ENCODE results near the gene RNF151.

The RNF151 gene

GRCh38 chr16:1964506-1965395, 1.9 kb upstream of the RNF151 start, which contains the start of gene RPS2:
TSS of gene RPS2 (minus strand) at chr16:1964826. CDS start at chr16:1964625, 201 bp downstream.
- Histone ChIP-seq H2AFZ (ENCODE audit: low read length) (peak within 1 kb of the TSS; percentile 64), H3K9ac (ENCODE audit: low read length) (peak within 1 kb of the TSS; percentile 94), H3K4me3 (ENCODE audit: low read length) (peak within 1 kb of the TSS; percentile 80), H3K27me3 (replicated peaks; ENCODE audit: insufficient read depth, low read length) (no peaks in the 10 kb centered on the region), H3F3A (ENCODE audit: insufficient read depth, low read length) (peaks cover 40% of the 10 kb centered on the region), H4K20me1 (ENCODE audit: insufficient read depth, low read length) (no peaks in the 10 kb centered on the region), H3K4me2 (ENCODE audit: low read depth, low read length) (peak within 1 kb of the TSS; percentile 93), H3K79me2 (ENCODE audit: low read length) (peaks cover 38% of the 10 kb centered on the region), H3K36me3 (replicated peaks; ENCODE audit: insufficient read depth, low read length) (peaks cover 17% of the 10 kb centered on the region), H3K9me2 (replicated peaks; ENCODE audit: insufficient read depth, low read length) (no peaks in the 10 kb centered on the region), H3K4me1 (ENCODE audit: low read length) (peaks cover 12% of the 10 kb centered on the region), H3K27ac (ENCODE audit: low read length) (peak within 1 kb of the TSS; percentile 69; the same call in 1 of the 2 replicates), H3K9me3 (replicated peaks; ENCODE audit: insufficient read depth, low read length) (no peaks in the 10 kb centered on the region)
- no peak for TF ChIP-seq EZH2 (optimal IDR thresholded peaks at IDR 0.05; ENCODE audit: low read depth, low read length)
- TF ChIP-seq, protein P1, sequence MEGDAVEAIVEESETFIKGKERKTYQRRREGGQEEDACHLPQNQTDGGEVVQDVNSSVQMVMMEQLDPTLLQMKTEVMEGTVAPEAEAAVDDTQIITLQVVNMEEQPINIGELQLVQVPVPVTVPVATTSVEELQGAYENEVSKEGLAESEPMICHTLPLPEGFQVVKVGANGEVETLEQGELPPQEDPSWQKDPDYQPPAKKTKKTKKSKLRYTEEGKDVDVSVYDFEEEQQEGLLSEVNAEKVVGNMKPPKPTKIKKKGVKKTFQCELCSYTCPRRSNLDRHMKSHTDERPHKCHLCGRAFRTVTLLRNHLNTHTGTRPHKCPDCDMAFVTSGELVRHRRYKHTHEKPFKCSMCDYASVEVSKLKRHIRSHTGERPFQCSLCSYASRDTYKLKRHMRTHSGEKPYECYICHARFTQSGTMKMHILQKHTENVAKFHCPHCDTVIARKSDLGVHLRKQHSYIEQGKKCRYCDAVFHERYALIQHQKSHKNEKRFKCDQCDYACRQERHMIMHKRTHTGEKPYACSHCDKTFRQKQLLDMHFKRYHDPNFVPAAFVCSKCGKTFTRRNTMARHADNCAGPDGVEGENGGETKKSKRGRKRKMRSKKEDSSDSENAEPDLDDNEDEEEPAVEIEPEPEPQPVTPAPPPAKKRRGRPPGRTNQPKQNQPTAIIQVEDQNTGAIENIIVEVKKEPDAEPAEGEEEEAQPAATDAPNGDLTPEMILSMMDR (IDR thresholded peaks at IDR 0.05; ENCODE audit: low read length): no peak
- no peak for TF ChIP-seq EZH2phosphoT487 (IDR thresholded peaks at IDR 0.05; ENCODE audit: low read length)
- peak; percentile 98 for DNase-seq

DNA sequence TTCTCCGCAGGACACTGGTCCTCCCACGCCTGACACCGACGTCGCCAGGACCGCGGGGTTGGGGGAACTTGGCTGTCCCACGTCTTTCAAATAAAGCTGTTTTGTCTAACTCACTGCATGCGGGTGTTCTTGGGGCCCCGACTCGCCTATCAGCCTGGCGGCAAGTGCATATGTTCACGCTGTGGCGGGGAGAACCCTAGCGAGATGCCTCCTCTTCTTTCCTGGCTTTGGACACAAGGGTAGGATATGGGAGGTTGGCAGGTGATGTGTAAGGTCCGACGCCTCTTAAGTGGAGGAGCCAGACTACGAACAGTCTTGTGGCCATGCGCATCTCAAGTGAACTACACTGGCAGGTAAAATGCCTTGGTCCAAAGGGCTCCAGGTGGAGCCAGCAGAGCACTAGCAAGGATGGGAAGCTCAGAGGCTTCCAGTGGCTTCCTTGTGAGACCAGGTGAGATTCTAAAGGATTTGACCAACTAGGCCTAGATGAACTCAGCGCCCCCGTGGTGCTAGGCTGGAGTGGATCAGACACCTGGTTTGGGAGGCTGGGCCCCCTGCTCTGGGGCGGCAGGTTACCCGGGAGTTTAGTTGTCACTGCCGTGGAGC, 1.2 kb upstream of the RNF151 start:
- Histone ChIP-seq H3F3A (ENCODE audit: insufficient read depth, low read length) (peaks cover 37% of the 10 kb centered on the region), H3K79me2 (ENCODE audit: low read length) (peaks cover 31% of the 10 kb centered on the region), H2AFZ (ENCODE audit: low read length) (peak overlapping the region; percentile 64; the same call in 1 of the 2 replicates), H3K9me3 (replicated peaks; ENCODE audit: insufficient read depth, low read length) (no peaks in the 10 kb centered on the region), H3K4me3 (ENCODE audit: low read length) (peak overlapping the region; percentile 80), H3K9me2 (replicated peaks; ENCODE audit: insufficient read depth, low read length) (no peaks in the 10 kb centered on the region), H3K27me3 (replicated peaks; ENCODE audit: insufficient read depth, low read length) (no peaks in the 10 kb centered on the region), H3K9ac (ENCODE audit: low read length) (peak overlapping the region; percentile 94), H4K20me1 (ENCODE audit: insufficient read depth, low read length) (no peaks in the 10 kb centered on the region), H3K36me3 (replicated peaks; ENCODE audit: insufficient read depth, low read length) (peaks cover 17% of the 10 kb centered on the region), H3K4me2 (ENCODE audit: low read depth, low read length) (peak overlapping the region; percentile 93), H3K27ac (ENCODE audit: low read length) (peak overlapping the region; percentile 52; the same call in 1 of the 2 replicates), H3K4me1 (ENCODE audit: low read length) (peaks cover 12% of the 10 kb centered on the region)
- no peak for TF ChIP-seq EZH2 (optimal IDR thresholded peaks at IDR 0.05; ENCODE audit: low read depth, low read length)
- no peak for TF ChIP-seq EZH2phosphoT487 (IDR thresholded peaks at IDR 0.05; ENCODE audit: low read length)
- TF ChIP-seq, protein P1 (IDR thresholded peaks at IDR 0.05; ENCODE audit: low read length): no peak
- no peak for DNase-seq

GRCh38 chr16:1968146-1968953, 1.7 kb downstream of the RNF151 start:
- no peak overlapping the region for H3K4me2 ChIP-seq (ENCODE audit: low read depth, low read length)
- H3K9me2 ChIP-seq (replicated peaks; ENCODE audit: insufficient read depth, low read length): no peaks in the 10 kb centered on the region
- no peak overlapping the region for H2AFZ ChIP-seq (ENCODE audit: low read length)
- H3K36me3 ChIP-seq (replicated peaks; ENCODE audit: insufficient read depth, low read length): peaks cover 8% of the 10 kb centered on the region
- H4K20me1 ChIP-seq (ENCODE audit: insufficient read depth, low read length): no peaks in the 10 kb centered on the region
- no peak overlapping the region for H3K9ac ChIP-seq (ENCODE audit: low read length)
- H3K27me3 ChIP-seq (replicated peaks; ENCODE audit: insufficient read depth, low read length): no peaks in the 10 kb centered on the region
- peaks cover 18% of the 10 kb centered on the region for H3F3A ChIP-seq (ENCODE audit: insufficient read depth, low read length)
- H3K79me2 ChIP-seq (ENCODE audit: low read length): peaks cover 39% of the 10 kb centered on the region
- DNase-seq: no peak
- no peak overlapping the region for H3K27ac ChIP-seq (ENCODE audit: low read length)
- H3K4me3 ChIP-seq (ENCODE audit: low read length): no peak overlapping the region
- peaks cover 9% of the 10 kb centered on the region; the same call in 1 of the 2 replicates for H3K4me1 ChIP-seq (ENCODE audit: low read length)
- H3K9me3 ChIP-seq (replicated peaks; ENCODE audit: insufficient read depth, low read length): no peaks in the 10 kb centered on the region
- TF ChIP-seq, protein P1 (IDR thresholded peaks at IDR 0.05; ENCODE audit: low read length): no peak
- TF ChIP-seq EZH2 (optimal IDR thresholded peaks at IDR 0.05; ENCODE audit: low read depth, low read length) (no peak), EZH2phosphoT487 (IDR thresholded peaks at IDR 0.05; ENCODE audit: low read length) (no peak)

Data from MM.1S (cell line).